ENCODE measurements around the gene LMO4. TPM values are rescaled to one million over a fixed set of nuclear protein-coding genes. Genes with fewer than 3 reads are reported as not detected.

LMO4 gene
- polyA plus RNA-seq, 1 donor (not counting 4 experiments of a cell fraction or from before 2014, with no cell fraction given), result 33.4 TPM

DNA sequence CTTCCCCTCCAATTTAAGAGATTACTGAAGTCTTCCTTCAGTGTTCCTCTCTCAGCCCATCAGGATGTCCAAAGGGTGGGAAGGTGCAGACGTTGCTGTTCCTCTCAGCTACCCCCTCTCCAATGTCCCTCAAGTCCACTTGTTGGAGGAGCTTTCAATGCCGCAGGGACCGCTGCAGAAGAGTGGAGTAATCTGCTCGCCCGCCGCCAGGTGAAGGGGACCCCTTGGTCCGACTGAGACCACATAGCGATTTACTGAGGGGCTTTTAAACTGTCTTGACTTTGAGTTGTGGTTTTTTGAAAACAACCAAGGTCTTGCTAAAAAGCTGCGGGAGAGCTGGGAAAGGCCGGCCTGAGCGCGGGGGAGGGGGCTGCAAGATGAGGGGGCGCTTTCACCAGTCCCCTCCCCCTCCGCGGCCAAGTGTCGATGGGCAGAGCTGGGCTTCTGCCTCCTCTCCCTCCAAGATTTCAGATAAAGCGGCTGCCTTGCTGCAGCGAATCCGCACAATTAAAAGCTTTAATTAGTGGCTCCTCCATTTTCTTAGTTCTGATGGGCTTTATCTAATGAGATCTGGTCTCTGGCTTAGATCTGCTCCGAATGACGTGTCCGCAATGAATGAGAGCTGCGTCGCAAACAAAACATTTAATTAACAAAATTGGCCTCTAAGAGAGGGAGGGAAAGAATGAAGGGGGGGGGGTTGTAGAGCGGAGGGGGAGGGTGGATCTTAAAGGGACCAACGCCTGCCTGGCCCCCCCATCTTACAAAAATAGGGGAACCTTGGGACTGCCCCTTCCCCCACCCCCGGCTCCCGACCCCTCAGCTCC, 5.9 kb downstream of the LMO4 start:
- peak overlapping the region; percentile 91 for H3K4me2 ChIP-seq (ENCODE audit: control insufficient read depth, extremely low read depth, insufficient read depth, low read depth, low read length)
- H3K9me1 ChIP-seq (ENCODE audit: control insufficient read depth, extremely low read depth, insufficient read depth, low read length), result peaks cover 3% of the 10 kb centered on the region
- H3K4me3 ChIP-seq (ENCODE audit: control insufficient read depth in 2 of 3, extremely low read depth in 1 of 3, insufficient read depth in 2 of 3, low read depth in 1 of 3, low read length in 3 of 3), result peak overlapping the region; percentile 50 to 66 (median 60)
- peak overlapping the region; percentile 80 for H3K9ac ChIP-seq (ENCODE audit: control insufficient read depth, extremely low read depth, insufficient read depth, low read length)
- DNase-seq (ENCODE audit: low read depth, low spot score) (no peak), FAIRE-seq (no peak)
- peak overlapping the region; percentile 43 for H2AFZ ChIP-seq (ENCODE audit: control insufficient read depth, low read length)
- dilution Hi-C loops (cut with MboI; ENCODE audit: extremely low pct_ligation_motif_present, low sequenced_read_pairs), result no loop called here
- H3K79me2 ChIP-seq (ENCODE audit: control insufficient read depth, insufficient read depth, low read length), result peaks cover 54% of the 10 kb centered on the region
- H3K4me1 ChIP-seq (ENCODE audit: control insufficient read depth, extremely low read depth, insufficient read depth, low read length), result peaks cover 33% of the 10 kb centered on the region
- peaks cover 7% of the 10 kb centered on the region for H4K20me1 ChIP-seq (ENCODE audit: control insufficient read depth, extremely low read depth, insufficient read depth, low read length)
- TF ChIP-seq EZH2 (IDR thresholded peaks at IDR 0.05; ENCODE audit: low read length), result no peak
- TF ChIP-seq CTCF (optimal IDR thresholded peaks at IDR 0.05 in 1 of 3, IDR thresholded peaks at IDR 0.05 in 1 of 3, conservative IDR thresholded peaks at IDR 0.05 in 1 of 3; ENCODE audit: extremely low read depth in 1 of 3, insufficient read depth in 2 of 3, low read length in 3 of 3), result no peak
- peaks cover under 1 to 9% of the 10 kb centered on the region in 2 experiments for H3K36me3 ChIP-seq (ENCODE audit: control insufficient read depth in 2 of 2, extremely low read depth in 1 of 2, insufficient read depth in 2 of 2, low read length in 2 of 2)
- no peaks in the 10 kb centered on the region for H3K9me3 ChIP-seq (ENCODE audit: control insufficient read depth, low read depth, low read length)
- H3K27ac ChIP-seq (ENCODE audit: control insufficient read depth, insufficient read depth, low read length), result peak overlapping the region; percentile 61
- H3K27me3 ChIP-seq (ENCODE audit: control insufficient read depth, extremely low read depth, insufficient read depth, low read length), result no peaks in the 10 kb centered on the region

DNA sequence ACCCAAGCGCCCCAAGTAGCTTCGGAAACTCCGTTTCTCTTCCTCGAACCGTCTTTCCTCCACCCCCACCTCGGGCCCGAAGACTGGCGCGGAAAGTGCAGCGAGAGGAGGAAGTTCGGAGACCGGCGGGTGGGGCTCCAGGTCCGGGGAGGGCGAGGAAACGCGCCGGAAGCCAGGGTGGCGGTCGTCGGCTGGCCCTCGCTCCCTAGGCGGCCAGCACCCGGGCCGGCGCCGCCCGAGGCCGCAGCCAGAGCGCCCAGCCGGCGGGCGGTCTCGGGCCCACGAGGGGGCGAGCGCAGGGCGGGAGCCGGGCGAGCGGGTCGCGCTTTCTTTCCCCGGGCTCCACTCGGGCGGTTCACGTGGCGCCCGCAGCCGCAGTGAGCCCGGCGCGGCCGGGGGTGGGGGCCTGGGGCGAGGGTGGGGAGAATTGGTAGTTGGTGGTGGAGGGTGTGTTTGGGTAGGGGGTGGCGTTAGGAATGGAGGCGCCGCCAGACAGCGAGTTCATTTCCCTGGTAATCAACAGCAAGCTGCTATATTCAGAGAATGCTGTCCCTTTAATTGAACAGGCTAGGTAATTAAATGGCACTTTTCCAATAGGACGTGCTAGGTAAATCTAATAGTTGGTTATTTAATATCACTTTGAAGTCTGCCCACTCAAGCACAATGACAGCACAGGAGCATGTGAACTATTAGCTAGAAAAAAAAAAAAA, 6.7 kb downstream of the LMO4 start:
- H3K79me2 ChIP-seq (ENCODE audit: control insufficient read depth, insufficient read depth, low read length), result peaks cover 47% of the 10 kb centered on the region

More for the DNA sequence above, 6.7 kb downstream of the LMO4 start:
- H3K9me1 ChIP-seq (ENCODE audit: control insufficient read depth, extremely low read depth, insufficient read depth, low read length), result peaks cover 3% of the 10 kb centered on the region
- peak overlapping the region; percentile 43 for H2AFZ ChIP-seq (ENCODE audit: control insufficient read depth, low read length)
- DNase-seq (ENCODE audit: low read depth, low spot score), result no peak
- H3K27ac ChIP-seq (ENCODE audit: control insufficient read depth, insufficient read depth, low read length), result peak overlapping the region; percentile 61
- TF ChIP-seq CTCF (optimal IDR thresholded peaks at IDR 0.05 in 1 of 3, IDR thresholded peaks at IDR 0.05 in 1 of 3, conservative IDR thresholded peaks at IDR 0.05 in 1 of 3; ENCODE audit: extremely low read depth in 1 of 3, insufficient read depth in 2 of 3, low read length in 3 of 3), result peak in 1 of 3 experiments; percentile 13
- no peak for TF ChIP-seq EZH2 (IDR thresholded peaks at IDR 0.05; ENCODE audit: low read length)
- dilution Hi-C loops (cut with MboI; ENCODE audit: extremely low pct_ligation_motif_present, low sequenced_read_pairs), result no loop called here
- H3K4me3 ChIP-seq (ENCODE audit: control insufficient read depth in 2 of 3, extremely low read depth in 1 of 3, insufficient read depth in 2 of 3, low read depth in 1 of 3, low read length in 3 of 3), result peak overlapping the region; percentile 50 to 66 (median 60)
- peaks cover 7% of the 10 kb centered on the region for H4K20me1 ChIP-seq (ENCODE audit: control insufficient read depth, extremely low read depth, insufficient read depth, low read length)
- peaks cover 33% of the 10 kb centered on the region for H3K4me1 ChIP-seq (ENCODE audit: control insufficient read depth, extremely low read depth, insufficient read depth, low read length)
- peak; percentile 26 for FAIRE-seq
- H3K36me3 ChIP-seq (ENCODE audit: control insufficient read depth in 2 of 2, extremely low read depth in 1 of 2, insufficient read depth in 2 of 2, low read length in 2 of 2), result peaks cover 3 to 15% of the 10 kb centered on the region in 2 experiments
- peak overlapping the region; percentile 91 for H3K4me2 ChIP-seq (ENCODE audit: control insufficient read depth, extremely low read depth, insufficient read depth, low read depth, low read length)
- peak overlapping the region; percentile 80 for H3K9ac ChIP-seq (ENCODE audit: control insufficient read depth, extremely low read depth, insufficient read depth, low read length)
- H3K27me3 ChIP-seq (ENCODE audit: control insufficient read depth, extremely low read depth, insufficient read depth, low read length), result no peaks in the 10 kb centered on the region
- no peaks in the 10 kb centered on the region for H3K9me3 ChIP-seq (ENCODE audit: control insufficient read depth, low read depth, low read length)
